ENCODE data around the gene RAD18.

The RAD18 gene

DNA sequence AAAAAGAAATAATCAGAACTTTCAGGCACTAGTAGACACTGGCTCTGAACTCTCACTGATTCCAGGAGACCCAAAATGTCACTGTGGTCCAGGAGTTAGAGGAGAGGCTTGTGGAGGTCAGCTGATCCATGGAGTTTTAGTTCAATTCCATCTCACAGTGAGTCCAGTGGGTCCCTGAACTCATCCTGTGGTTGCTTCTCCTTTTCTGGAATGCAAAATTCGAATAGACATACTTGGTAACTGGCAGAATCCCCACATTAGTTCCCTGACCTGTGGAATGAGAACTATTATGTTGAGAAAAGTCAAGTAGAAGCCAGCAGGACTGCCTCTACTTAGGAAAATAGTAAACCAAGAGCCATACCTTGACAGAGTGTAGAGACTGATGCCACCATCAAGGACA is 106.6 kb downstream of the RAD18 start:
- DNase-seq: no peak

DNA sequence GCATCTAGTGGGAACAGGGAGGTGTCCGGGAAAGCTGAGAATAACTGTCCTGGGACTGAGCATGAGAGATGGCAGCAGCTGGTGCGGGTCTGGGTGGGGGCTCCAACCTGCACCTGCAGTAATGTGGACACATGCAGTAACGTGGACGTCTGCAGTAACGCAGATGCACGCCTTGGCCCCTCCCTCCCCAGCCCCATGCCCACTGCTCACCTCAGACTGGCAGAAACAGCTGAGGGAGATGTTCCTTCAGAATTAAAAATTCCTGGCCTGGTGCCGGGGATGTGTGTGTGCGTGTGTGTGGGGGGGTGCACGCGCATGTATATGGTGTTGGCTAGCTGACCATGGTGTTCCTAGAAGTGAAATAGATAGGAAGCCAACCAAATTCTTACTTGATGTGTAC is 107.2 kb downstream of the RAD18 start:
- DNase-seq: no peak

DNA sequence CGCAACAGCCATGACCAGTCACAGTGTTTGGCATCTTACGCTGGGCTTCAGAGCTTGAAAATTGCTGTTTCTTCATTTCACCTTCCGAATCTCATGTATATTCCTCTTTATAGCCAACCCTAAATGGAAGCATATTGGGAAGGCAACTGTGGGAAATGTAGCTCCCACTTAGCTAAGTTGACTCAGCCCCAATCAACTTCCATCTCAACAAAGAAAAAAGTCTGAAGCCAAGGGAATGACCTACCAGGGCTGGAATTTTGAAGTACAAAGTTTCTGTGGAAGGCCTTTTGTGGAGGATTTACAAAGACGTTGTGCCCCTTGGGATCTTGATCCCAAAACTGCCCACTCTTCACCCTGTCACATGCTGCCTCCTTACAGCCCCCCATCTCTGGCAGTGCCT is 108.6 kb downstream of the RAD18 start:
- DNase-seq: no peak

DNA sequence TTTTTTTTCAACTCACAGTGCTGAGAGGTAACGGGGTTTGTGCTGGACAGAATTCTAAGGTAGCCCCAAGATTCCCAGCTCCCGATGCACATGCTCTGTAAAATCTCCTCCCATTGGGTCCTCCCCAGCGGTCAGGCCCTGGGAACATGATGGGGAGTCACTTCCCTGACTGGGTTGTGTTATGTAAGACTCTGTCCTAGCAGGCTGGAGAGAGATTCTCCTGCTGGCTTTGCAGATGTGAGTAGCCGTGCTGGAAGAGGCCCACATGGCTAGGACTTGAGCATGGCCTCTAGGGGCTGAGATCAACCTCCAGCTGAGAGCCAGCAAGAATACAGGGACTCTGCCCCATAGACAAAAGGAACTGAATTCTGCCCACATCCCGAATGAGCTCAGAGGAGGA is 110.2 kb downstream of the RAD18 start:
- DNase-seq: no peak

DNA sequence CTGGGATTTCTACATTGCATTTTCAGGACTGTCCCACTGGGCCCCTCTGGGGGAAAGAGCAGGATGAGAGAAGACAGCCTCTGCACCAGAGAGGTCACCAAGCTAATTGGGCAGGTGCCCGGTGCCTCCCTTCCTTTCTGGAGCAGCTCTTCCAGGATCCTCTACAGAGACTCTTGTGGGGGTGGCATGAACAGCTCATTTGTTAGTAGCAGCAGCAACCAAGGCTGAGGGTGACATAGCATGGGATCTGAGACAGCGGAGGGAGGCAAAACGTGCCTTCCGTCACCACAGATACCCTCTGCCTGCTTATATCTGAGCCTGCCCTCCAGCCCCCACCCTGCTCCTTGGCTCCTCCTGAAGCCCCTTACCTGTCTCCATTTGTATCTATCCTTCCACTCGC is 110.8 kb downstream of the RAD18 start:
- no peak for DNase-seq

GRCh38 chr3:8851703-8852102 is 111.6 kb downstream of the RAD18 start:
- DNase-seq: no peak

DNA sequence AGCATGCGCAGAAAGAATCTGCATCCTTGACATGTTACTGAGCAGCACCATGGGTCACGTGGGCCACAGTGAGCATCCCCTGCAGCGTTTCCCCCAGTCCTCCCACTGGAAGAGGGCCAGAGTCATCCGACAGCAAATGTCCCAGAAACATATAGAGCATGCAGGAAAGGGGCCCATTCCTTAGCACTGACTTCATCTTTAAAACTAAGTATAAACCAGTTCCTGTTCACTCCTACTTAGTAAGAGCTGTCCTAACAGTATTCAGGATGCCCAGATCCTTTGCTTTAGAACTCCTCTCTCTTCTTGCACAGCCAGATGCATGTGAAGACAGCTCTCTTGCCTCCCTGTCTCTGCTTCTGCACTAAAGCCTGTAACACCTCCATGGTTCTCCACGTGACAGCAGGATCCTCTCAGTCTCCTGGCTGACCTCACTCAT is 114.6 kb downstream of the RAD18 start:
- no peak for DNase-seq

DNA sequence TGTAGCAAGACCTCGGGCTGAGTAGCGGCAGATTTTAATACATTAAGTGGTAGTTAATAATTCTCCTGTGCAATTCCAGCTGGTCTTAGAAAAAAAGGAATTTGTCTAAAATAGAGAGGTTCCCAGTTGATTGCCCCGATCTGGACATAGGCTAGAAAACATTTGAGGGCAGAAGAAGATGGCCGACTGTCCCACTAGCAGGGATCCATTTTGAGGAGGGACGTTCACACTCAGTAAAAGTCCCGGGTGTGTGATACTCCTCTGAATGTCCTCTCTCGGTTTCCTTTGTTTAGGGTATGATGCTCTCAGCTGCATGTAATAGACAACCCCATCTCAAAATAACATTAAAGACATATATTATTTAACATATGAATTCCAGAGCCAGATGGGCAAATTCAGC is 116.0 kb downstream of the RAD18 start:
- DNase-seq: no peak

- DNase-seq: no peak
Measured at GRCh38 chr3:8846176-8846575, 117.1 kb downstream of the RAD18 start.

DNA sequence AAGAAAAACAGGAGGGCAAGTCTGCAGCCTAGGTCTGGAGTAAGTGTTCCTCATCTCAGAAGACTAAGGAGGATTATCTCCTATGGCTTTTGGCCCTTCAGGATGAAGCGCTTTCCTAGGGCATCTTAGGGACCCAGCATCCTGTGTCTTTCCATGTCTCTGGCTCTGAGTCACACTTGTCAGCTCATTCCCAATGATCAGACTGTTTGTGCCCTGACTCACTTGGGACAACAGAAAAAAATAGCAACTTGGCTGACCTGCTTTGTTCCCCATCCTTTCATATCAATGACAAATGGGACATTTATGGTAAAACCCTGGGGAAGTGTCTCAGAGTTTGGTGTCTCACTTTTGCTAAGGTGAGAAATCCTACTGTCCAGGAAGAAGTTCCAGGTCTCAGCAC is 117.6 kb downstream of the RAD18 start:
- DNase-seq: no peak

GRCh38 chr3:8843347-8843746 is 119.9 kb downstream of the RAD18 start:
- no peak for DNase-seq

GRCh38 chr3:8842293-8842692 is 121.0 kb downstream of the RAD18 start:
- no peak for DNase-seq

GRCh38 chr3:8841472-8841871 is 121.8 kb downstream of the RAD18 start:
- no peak for DNase-seq

GRCh38 chr3:8840556-8840955 is 122.7 kb downstream of the RAD18 start:
- no peak for DNase-seq

DNA sequence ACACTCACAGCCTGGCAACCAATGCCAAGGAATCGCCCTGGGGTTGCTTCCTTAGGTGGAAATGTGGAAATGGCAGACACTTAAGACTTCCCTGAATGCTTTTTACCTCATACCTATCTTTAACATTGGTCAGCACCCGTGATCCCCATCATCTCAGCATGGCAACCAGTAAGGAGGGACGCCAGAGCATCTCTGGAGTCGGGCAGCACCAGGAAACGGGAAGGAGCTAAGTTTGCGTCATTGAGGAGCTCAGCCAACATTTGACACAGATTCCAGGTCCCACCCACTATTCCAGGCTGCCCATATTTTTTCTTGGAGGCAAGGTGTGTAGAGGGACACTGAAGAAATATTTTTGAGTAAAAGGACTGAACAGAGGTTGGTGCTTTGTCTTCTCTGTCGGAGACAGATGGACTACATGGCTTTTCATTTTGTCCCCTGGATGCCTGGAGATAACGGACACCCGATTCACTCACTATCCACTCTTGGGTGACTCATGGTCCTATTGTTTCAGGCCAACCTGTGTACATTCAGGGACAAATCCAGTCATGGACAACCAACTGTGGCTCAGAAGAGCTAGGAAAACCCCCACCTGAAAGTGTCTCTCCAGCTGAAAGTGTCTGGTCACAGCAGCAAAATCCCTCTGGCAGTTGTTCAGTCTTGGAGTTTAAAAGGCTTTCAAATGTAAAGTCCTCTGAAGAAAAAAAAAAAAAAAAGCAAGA is 123.5 kb downstream of the RAD18 start:
- no peak for DNase-seq

DNA sequence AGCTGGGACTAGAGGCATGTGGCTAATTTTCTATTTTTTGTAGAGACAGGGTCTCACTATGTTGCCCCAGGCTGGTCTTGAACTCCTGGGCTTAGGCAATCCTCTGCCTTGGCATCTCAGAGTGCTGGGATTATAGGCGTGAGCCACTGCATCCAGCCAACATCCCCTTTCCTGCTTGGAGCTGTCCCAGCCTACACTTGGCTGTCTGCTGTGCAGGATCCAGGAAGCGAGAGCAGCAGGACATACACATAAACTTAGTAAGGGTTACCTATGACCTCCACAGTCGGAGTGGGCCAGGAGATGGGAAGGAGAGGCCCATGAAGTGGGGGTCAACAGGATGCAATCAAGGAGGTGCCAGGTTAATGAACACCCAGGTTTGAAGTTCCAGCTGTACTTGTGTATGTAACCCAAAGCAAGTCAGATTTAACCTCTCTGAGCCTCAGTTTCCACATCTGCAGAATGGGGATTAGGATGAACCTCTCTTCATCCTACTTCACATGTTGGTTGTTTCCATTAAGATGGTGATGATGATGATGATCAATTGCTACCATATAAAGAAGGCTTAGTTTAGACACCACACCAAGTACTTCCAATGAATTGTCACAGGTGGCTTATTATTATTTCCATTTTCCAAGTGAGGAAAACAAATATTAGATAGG is 124.4 kb downstream of the RAD18 start:
- no peak for DNase-seq

DNA sequence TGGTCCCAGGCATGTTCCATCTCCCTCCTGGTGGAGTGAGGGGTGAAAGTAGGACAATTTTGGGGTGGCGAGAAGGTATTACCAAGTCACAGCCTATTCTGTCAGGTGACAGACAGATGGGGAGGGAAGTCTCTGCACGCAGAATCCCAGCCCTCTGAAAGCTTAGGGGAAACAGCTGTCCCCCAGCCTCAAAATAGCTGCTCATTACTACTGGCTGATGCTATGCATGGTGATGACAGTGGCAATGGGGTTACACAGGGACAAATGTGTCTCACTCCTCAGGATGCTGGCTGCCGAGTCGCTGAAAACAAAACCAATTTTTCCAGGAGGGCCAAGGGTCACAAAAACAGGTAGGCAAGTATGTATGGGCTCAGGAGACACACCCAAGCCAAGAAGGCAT is 125.0 kb downstream of the RAD18 start:
- DNase-seq: no peak

- DNase-seq: no peak
Measured at GRCh38 chr3:8837162-8837561, 126.1 kb downstream of the RAD18 start.

DNA sequence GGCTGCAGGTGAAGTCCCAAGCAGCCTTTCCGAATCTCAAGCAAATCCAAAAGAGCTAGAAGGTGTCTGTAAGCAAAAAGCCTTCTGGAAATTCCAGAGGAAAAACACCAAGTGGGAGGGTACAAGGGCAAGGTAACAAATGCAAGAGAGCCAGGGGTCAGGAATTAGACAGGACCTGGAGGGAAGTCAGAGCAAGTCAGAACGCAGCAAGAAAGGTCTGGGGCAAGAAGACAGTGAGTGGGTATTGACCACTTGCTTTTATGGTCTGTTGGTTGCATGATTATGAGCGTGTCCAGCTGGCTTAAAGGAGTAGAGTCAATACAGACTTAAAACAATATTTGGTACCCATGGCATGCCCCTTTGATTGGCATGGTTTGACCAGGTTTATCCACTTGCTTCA is 127.2 kb downstream of the RAD18 start:
- no peak for DNase-seq

DNA sequence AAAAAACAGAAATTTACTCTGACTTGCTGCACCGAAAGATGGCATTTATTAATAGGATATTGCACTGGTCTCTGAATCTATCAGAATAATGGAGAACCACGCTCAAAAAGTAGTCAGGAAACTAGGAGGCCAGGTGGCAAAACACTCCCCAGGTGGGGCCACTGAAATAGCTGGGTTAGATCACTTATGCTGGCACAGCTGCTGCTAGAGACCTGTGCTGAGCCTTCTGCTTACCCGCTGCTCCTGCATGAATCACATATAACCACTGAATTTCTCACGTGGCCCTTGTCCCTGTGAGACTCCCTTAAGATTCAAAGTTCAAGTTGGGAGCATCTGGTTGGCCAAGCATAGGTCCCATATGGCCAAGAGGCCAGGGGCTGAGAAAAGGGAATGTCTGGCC is 127.9 kb downstream of the RAD18 start:
- no peak for DNase-seq

DNA sequence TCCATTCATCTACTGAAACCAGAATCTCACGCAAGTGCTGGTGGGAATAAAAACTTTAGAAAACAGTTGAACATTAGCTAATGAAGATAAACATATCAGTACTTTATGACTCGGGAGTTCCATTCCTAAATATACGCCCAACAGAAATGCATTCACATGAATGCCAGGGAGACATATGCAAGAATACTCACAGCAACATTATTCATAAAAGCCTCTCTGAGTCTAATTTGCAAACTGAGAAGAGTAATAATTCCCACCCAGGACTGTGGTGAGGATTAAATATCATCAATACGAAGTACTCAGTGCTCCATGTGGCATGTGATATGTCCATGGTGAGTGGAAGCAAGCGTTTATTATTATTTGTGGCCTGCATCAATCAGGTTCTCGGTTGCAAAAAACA is 128.3 kb downstream of the RAD18 start:
- no peak for DNase-seq

GRCh38 chr3:8827641-8828040 is 135.6 kb downstream of the RAD18 start:
- no peak for DNase-seq

Data from SHP77 treated with DMSO at 0.1 percent for 48 hours (cell line).